NCI-H2107 treated with DMSO at 0.1 percent for 48 hours (cell line): ENCODE data around the gene CUL4A.

Source experiments
- DNase-seq: peaks from one replicate; lab custom pipeline; 2025; ENCODE audit not compliant: unreplicated experiment; lab: John Stamatoyannopoulos, UW

CUL4A gene

DNA sequence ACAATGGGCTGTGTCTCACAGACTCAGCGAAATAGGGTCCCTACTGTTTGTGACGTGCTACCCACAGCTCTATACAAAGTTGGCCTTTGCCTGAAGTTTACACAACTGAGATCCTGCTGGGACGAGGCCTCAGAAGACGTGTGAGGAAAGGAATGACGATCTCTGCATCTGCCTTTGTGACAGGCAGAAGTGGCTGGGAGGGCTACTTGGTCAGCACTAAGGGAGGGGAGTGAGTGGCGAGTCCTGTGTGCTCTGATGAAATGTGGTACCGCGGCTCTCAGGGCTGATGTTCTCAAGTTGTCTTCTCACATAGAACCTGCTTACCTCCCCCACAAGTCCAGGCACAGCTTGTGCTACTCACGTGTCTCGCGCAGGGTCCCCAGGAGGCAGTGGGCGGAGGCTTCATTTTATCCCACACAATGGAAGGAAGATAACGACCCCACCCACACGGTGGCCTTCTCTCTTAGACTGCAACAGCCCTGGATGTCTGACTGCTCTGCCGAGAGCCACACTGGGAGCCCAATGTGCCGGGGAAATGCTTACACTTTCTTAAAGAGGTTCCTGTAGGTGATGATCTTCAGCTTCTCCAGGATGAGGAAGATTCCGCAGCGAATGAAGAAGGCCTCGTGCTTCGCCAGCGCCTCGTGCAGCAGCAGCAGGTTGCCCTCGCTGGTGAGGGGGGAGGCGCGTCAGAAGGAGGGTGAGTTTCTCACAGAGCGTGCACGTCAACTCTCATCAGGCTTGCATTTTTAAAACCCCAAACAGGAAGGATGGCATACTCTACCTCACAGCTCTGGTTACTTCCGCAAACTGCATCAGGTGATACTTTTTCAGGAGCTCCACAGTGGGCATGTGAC is 29.8 kb upstream of the CUL4A start:
- DNase-seq, result no peak

DNA sequence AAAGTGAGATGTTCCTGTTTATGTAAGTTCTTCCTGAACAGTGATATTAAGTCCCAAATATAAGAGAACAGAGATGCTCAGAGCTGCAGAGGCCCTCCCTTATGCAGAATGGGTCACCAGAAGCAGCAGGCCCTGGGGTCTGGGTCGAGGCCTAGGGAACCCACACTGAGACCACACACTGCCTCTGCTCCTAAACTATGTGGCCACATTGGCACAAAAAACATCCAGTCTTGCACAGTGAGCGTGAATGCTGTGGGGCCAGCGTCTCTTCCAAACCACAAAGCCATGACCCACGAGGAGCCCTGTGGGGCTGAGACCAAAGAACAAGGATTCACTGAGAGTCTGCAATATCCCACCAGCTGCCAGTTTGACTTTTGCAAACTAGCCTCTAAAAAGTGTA is 27.4 kb upstream of the CUL4A start:
- DNase-seq, result no peak

DNA sequence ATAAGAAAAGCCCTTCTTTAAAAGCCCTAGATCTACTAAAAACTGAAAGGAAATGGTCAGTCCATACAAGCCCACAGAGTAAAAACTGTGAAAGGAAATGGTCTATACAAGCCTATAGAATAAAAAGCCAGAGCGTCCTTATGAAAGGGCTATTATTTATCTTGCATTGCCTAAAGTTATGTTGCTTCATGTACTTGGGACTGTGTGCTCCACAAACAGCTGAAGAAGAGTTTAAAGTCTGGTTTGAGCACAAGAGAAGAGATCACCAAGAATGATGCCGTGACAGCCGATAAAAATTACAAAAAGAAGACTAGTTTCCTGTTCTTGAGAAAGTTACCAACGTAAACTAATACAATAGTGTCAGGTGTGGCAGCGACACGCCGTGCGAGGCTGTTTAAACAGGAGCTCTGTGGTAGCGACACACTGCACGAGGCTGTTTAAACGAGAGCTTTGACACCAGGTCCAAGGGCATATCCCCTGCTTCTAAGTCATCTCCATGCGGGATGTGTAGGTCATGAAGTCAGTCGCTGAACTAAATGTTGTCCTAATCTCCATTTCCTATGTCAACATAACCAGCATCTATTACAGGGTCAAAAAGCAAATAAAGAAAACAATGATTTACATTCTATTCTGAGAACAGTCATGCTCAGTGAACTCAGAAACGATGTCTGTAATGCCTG is 25.8 kb upstream of the CUL4A start:
- DNase-seq, result no peak

DNA sequence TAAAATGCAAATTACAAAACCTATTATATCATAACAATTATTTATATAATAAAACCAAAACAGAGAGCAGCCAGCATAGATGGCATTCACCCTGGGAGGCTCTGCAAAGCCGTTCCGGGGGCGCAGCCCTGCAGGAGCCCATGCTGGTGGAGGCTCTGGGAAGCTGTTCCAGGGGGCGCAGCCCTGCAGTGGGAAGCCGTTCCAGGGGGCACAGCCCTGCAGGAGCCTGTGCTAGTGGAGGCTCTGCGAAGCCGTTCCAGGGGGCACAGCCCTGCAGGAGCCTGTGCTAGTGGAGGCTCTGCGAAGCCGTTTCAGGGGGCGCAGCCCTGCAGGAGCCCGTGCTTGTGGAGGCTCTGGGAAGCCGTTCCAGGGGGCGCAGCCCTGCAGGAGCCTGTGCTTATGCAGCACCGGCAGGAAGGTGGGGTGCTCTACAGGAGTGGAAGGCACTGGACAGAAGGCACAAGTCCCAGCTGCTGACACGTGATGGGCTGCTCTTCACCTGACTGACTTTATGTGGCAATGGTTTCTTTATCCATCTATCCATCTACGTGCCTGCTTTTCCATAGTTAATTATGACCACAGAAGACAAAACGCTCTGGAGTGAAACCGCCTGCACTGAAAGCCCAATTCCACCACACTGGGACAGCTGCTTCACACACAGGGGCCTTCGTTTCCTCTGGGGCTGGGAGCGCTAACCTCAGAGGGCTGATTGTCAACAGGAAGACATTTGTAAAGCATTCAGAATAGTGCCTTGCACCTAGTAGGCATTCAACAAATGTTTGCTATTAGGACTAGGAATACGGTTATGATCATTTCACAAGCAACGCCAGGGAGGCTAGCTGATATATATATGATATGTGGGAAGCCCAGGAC is 24.6 kb upstream of the CUL4A start:
- DNase-seq, result no peak

DNA sequence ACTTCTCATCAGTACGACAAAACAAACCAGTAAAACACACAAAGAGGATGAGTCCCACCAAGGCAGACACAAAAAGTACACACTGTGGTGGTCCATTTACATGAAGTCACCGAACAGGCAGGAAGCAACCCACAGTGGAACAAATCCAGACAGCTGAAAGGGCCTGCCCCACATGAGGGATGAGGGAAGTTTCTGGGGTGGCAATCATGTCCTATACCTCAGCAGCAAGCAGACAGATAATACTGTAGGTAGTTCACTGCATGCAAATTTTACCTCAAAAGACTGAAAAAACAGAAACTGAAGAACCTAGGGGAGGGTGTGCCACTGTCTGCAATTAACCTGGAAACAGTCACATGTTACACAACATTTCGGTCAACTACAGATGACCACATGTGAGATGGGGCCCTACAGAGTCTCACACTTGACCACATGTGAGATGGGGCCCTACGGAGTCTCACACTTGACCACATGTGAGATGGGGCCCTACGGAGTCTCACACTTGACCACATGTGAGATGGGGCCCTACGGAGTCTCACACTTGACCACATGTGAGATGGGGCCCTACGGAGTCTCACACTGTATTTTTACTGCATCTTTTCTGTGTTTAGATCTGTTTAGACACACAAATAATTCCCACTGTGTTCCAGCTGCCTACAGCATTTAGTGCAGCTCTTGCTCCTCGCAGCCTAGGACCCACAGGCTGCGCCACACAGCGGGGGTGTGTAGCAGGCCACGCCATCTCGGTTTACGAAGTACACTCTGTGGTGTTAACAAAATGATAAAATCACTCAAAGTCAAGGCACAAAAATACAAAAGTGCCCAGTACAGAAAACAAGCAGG is 23.1 kb upstream of the CUL4A start:
- DNase-seq, result no peak

DNA sequence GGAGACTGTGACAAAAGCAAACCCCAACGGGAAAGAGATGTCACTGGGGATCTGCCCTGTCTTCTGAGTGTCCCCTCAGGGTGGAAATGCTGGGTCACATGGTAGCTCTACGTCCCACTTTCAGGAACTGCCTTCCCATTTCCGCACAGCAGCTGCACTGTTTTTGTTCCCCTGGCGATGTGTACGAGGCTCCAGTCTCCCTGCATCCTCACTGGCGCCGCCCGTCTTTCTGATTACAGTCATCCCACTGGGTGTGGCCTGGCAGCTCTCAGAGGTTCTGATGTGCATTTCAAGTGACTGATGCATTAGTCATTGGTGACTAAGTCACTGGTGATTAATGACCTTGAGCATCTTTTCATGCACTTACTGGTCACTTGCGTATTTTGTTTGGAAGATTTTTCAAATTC is 22.1 kb upstream of the CUL4A start:
- no peak for DNase-seq

DNA sequence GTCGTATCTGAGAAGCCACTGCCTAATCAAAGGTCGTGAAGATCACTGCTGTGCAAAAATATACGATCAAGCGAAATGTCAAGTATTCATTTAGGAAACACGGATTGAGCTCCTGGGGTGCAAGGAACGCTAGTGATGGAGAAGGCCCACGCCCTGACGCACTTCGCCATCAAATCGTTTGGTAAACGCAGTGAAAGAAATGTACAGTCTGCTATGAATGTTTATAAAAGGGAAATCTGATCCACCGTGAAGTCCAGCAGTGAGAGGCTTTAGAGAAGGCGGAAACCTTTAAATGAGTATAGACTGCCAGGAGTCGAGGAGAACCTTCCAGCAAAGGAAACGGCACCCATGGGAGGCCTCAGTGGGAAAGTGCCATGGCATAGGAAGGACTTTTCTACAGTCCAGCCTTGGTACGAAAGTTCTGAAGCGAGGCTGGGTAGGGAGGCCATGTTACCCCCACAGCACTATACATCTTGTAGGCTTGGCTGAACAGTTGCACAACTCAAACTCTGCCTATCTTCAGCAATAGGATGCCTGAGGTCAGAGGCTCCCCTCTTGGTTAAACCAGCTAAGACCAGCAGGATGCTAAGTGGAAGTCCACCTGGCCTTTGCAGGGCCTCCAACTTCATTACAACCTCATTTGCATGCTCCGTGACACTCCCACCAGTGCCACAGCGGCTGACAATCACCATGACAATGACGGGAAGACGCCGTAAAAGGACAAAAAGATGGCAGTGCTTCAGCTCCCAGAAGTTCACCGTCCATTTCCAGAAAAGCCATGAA is 21.3 kb upstream of the CUL4A start:
- DNase-seq, result no peak

DNA sequence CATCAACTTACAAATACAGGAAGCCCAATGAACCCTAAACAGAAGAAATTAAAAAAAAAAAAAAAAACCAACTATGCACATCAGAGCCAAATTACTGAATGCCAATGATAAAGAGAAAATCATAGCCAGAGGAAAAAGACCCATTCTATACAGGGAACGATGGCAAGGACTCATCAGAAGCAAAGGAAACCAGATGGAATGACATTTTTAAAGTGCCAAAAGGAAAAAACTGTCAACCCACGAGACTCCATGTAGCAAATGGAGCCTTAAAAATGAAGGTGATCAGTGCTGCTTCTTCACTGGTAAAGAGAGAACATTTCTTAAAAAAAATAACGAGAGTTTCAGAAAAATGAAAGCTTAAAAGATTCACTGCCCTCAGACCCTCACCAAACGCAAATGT is 19.2 kb upstream of the CUL4A start:
- DNase-seq, result no peak

DNA sequence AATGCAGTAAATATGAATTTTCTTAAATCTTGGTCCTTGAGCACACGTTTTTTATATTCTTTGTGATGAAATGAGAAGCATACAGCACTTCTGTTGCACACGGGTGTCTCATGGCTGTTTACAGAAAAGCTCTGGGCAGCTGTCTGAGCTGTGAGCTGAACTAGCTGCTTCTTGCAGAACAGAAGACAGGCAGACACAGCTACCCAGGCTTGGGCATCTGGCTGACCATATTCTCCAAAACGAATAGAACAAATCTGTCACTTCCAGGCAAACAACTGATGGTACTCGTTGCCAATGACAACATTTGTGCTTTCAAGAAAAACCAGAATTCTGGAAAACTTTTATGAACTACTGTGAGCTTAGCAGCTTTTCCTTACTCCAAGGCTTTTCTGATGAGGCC is 17.1 kb upstream of the CUL4A start:
- DNase-seq, result no peak

DNA sequence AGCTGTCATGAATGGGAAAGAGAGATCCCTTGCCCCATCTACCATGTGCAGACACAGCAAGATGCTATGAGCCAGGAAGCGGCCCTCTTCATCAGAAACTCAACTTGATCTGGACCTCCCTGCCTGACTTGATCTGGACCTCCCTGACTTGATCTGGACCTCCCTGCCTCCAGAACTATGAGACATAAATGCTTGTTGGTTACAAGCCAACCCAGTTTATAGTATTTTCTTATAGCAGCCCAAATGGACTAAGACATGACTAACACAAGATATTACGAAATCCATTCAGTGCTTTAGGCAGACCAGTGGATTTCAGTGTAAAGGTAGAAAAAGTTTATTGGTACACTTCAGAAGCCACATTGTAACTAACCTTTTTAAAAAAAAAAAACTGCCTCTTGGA is 16.5 kb upstream of the CUL4A start:
- DNase-seq, result no peak

DNA sequence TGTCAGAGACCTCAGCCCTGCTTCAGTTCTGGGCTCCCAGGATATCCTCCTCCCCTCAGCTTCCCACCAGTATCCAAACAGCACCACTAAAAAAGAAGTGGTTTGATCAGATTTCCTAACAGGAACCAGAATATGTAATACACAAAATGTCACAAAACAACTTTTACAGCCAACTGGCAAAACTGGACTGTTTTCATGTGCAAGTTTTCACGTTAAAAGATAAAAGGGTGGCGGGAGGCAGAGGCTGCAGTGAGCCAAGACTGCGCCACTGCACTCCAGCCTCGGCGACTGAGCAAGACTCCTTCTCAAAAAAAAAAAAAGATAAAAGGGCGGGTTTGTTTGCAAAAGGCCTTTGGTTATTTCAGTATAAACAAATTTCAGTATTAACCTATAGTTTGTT is 14.1 kb upstream of the CUL4A start:
- DNase-seq, result no peak

DNA sequence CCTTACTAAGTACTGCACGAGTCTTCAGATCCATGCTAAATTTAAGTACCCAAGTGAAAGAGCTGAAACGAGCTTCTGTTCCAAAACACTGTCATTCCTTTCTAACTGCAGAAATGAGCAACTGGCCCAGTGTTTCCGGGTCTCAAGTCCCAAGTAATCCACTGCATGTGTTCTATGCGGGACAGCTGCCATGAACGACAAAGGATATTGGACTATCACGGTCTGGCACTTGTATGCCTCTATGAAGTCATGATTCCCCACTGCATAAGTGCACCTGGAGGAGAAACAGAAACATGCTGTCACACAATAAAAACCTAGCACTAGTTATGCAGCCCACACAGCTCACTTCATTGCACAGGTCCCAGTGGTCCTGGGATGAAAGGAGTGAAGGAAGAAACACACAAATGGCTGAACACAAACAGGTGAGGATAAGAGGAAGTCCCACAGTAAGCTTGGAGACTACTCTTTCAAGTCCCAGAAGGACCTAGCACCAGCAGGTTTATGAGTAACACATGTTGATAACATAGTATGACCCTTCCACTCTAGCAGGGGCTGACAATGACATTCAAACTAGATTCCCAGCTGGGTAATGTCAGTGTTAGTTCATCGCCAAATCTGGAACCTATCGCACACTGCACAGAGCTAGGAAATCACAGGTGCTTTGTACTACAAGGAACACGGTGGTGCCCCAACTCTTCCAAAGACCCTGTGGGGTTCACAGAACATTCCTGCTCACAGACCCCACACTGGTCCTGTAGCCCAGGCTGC is 12.3 kb upstream of the CUL4A start:
- no peak for DNase-seq

DNA sequence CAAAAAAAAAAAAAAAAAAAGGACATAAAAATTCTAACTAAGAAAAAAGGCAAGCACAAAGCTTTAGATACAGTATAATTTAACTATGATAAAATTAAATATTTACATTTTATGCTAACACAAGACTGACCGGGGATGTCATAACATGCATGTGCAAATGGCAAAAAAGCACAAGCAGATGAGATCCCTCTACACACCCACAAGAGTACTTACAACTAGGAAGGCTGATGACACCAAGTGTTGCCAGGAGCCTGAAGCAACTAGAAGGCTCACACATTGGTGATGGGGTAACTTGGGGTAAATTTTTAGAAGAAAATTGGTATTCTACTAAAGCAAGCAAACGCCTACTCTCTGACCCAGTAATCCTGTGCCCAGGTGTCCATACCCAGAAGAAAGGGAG is 7.6 kb upstream of the CUL4A start:
- DNase-seq, result no peak

DNA sequence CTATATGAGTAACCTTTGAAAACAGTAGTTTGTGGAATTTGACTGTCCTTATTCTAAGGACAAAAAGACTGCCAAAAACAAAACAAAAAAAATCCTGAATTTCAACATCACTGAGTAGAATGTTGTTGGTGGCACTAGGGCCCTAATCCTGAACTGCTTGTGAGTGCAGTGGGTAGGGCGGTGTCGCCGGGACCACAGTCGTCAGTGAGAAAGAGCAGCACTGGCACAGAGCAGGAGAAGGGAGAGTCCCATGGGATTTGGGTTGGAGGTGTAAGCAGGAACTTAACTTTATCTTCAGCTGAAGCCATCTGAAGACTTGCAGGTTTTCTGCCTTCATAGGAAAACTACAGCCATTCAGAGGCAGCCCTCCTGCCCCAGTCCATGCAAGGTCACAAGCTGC is 6.5 kb upstream of the CUL4A start:
- DNase-seq, result no peak

DNA sequence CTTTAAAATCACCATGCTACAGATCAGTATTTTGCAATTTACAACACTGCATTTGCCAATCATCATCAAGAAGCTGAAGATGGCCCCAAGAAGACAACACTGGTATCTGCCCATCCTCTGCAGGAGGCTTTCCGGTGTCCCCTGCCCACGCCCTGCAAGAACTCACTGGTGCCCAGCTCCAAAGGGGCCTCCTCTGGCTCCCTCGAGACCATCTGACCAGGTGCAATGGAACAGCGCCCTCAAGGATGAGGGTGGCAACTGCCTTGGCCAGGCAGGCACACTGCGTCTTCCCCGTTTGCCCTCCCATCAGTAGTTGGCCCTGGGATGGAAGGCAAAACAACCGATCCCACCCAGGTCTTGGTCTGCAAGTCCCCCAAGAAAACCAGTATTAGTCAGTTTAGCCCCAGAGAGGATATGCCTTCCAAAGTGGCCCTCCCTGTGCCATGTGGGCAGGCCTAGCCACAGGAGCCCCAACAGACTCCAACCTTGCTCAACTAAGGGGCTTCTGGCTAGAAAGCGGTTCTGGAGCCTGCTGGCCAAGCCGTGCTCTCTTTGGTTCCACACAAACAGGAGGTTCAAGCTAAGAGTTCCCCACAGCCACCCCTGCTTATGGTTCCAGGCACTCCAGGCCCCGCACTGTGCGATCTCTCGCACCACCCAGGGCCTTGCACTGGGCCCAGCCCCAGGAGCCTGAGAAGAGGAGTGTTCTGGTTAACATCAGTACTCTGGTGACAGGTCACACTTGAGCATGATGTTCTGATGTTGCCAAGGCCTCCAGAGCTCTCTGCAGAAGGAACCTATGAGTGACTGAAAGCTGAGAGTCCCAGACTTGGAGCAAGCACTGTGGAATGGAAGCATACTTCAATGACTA is 5.7 kb upstream of the CUL4A start:
- DNase-seq, result no peak

DNA sequence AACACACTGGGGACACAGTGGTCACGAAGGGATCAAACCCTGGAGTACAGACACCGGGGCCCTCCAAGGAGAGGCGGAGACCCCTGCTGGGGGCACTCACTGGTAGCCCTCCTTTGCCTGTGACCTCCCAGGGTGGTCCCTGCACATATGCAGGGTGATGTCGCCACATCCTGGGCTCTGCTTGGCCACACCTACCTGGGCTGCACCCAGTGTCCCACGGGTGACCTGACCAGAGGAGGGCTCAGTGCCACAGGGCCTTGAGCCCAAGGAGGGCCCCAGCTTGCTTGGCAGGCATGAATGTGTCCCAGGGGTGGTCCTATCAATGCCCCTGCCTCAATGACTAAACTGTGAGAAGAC is 5.1 kb upstream of the CUL4A start:
- no peak for DNase-seq

DNA sequence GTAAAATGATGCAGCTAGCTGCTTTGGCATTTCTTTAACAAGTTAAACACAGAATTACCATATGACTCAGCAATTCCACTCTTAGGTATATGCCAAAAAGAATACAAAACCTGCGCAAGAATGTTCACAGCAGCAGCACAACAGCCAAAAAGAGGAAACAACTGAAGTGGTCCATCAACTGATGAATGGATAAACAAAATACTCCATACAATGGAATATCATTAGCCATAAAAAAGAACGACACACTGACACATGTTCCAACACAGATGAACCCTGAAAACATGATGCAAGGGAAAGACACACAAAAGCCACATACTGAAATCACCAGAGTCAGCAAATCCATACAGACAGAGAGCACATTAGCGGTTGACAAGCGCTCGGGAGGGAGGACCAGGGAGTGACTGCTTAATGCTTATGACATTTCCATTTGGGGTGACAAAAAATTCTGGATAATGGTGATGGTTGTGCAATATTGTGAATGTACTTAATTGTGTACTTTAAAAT is 3.9 kb upstream of the CUL4A start:
- no peak for DNase-seq

DNA sequence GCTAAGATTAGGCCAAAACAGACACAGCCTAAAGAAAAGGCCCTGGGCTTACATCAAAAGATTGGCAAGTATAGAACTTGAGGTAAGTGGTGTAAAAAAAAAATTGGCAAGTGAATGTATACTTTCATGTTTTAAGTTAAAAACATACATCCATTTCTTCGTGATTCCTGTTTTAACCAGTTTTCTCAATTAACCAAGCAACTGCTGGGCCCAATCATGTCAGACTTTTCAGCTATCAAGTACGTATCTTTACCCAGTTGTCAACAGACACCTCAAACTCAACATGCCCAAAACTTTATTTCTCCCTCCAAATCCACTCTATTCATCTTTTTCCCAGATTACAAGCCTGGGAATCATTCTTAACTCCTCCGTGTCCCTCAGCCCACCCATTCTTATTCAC is 2.0 kb upstream of the CUL4A start:
- no peak for DNase-seq
